K562 (cell line): Measurements from ENCODE around the gene ADAMTS14. TPM values are rescaled to one million over a fixed set of nuclear protein-coding genes. Genes with fewer than 3 reads are reported as not detected.

Source experiments
- ADNP ChIP-seq: fragments of 200-800 bp; sonication (Bioruptor generic); IDR thresholded peaks from 2 replicates; pipeline ENCODE4 v1.6.1; 2016; ENCODE audit warnings: missing genetic modification characterization, missing compliant biosample characterization
- ARID1B ChIP-seq: fragments of 450-650 bp; IDR thresholded peaks from 2 replicates; pipeline ENCODE4 v1.6.1; 2016; ENCODE audit warnings: antibody characterized with exemption, mild to moderate bottlenecking, inconsistent platforms
- ATF4 ChIP-seq: fragments of 450-650 bp; formaldehyde crosslinking; IDR thresholded peaks from 2 replicates; pipeline ENCODE4 v1.4.0; 2022; ENCODE audit warnings: mild to moderate bottlenecking, moderate library complexity
- BHLHE40 ChIP-seq: IDR thresholded peaks from 2 replicates; pipeline ENCODE4 v1.6.1; 2011; ENCODE audit warnings: low read length, improper control_type of control experiment
- CHCHD3 ChIP-seq: fragments of 250-450 bp; sonication (Bioruptor Pico); IDR thresholded peaks from 2 replicates; pipeline ENCODE4 v2.1.2; 2022; ENCODE audit warnings: mild to moderate bottlenecking
- CTBP1 ChIP-seq: fragments of 450-650 bp; IDR thresholded peaks from 2 replicates; pipeline ENCODE4 v1.6.1; 2016; ENCODE audit warnings: borderline replicate concordance
- ETV5 ChIP-seq: sonication (generic); formaldehyde crosslinking; IDR thresholded peaks from 2 replicates; pipeline ENCODE4 v1.4.0; 2020; ENCODE audit warnings: low read depth, mild to moderate bottlenecking, missing genetic modification reagents
- FOXK1 ChIP-seq: sonication (generic); formaldehyde crosslinking; IDR thresholded peaks from 2 replicates; pipeline ENCODE4 v1.8.0; 2022; ENCODE audit warnings: missing genetic modification reagents, mild to moderate bottlenecking, borderline replicate concordance
- GABPB1 ChIP-seq: sonication (generic); formaldehyde crosslinking; IDR thresholded peaks from 2 replicates; pipeline ENCODE4 v1.8.0; 2022; ENCODE audit warnings: mild to moderate bottlenecking, missing genetic modification reagents
- GTF2F1 ChIP-seq: IDR thresholded peaks from 2 replicates; pipeline ENCODE4 v1.6.1; 2011; ENCODE audit warnings: low read depth, low read length, improper control_type of control experiment
- HDAC8 ChIP-seq: fragments of 450-650 bp; IDR thresholded peaks from 2 replicates; pipeline ENCODE4 v1.6.1; 2016; ENCODE audit warnings: mild to moderate bottlenecking, missing genetic modification characterization, moderate library complexity, missing compliant biosample characterization
- HINFP ChIP-seq: fragments of 450-650 bp; conservative IDR thresholded peaks from 2 replicates; pipeline ENCODE4 v1.6.1; 2016; ENCODE audit warnings: missing genetic modification characterization, low read depth, mild to moderate bottlenecking, control low read depth, missing compliant biosample characterization
- JUN ChIP-seq, 2 experiments: sonication (generic) in 1 of 2; formaldehyde crosslinking in 1 of 2; IDR thresholded peaks; 2 replicates each; pipeline versions ENCODE4 v1.6.1 to v1.8.0; 2012 to 2022; ENCODE audit warnings: borderline replicate concordance in 2 of 2, mild to moderate bottlenecking in 2 of 2, improper control_type of control experiment in 1 of 2, low read depth in 1 of 2, low read length in 1 of 2, missing genetic modification reagents in 1 of 2
- MECOM ChIP-seq: fragments of 250-450 bp; sonication (Bioruptor Pico); IDR thresholded peaks from 2 replicates; pipeline ENCODE4 v1.8.0; 2022; ENCODE audit warnings: inconsistent platforms
- MEF2D ChIP-seq: conservative IDR thresholded peaks from 2 replicates; pipeline ENCODE4 v1.6.1; 2016; ENCODE audit warnings: low read depth, missing genetic modification characterization, missing compliant biosample characterization
- NFE2 ChIP-seq: IDR thresholded peaks from 2 replicates; pipeline ENCODE4 v1.6.1; 2014; ENCODE audit warnings: antibody characterized with exemption, low read depth
- NFYB ChIP-seq: IDR thresholded peaks from 2 replicates; pipeline ENCODE4 v1.6.1; 2011; ENCODE audit warnings: mild to moderate bottlenecking, moderate library complexity; ENCODE audit not compliant: insufficient read length; ENCODE audit errors: extremely low read depth
- PREB ChIP-seq: sonication (generic); formaldehyde crosslinking; IDR thresholded peaks from 2 replicates; pipeline ENCODE4 v1.8.1; 2023; ENCODE audit warnings: mild to moderate bottlenecking, missing genetic modification reagents
- PYGO2 ChIP-seq: fragments of 450-650 bp; IDR thresholded peaks from 2 replicates; pipeline ENCODE4 v1.6.1; 2016; ENCODE audit warnings: mild to moderate bottlenecking, missing genetic modification characterization, moderate library complexity, missing compliant biosample characterization
- SMAD4 ChIP-seq: fragments of 250-450 bp; sonication (Bioruptor Pico); conservative IDR thresholded peaks from 2 replicates; pipeline ENCODE4 v1.8.0; 2021; ENCODE audit warnings: inconsistent platforms, mild to moderate bottlenecking, moderate library complexity
- SMC3 ChIP-seq: conservative IDR thresholded peaks from 2 replicates; pipeline ENCODE4 v1.6.1; 2011; ENCODE audit warnings: low read depth, low read length, improper control_type of control experiment; ENCODE audit not compliant: insufficient read depth
- SP2 ChIP-seq: IDR thresholded peaks from 2 replicates; pipeline ENCODE4 v1.6.1; 2011; ENCODE audit warnings: mild to moderate bottlenecking, low read depth, low read length, moderate library complexity; ENCODE audit not compliant: poor library complexity, severe bottlenecking; ENCODE audit errors: extremely low read depth
- TOE1 ChIP-seq, 2 experiments: fragments of 450-650 bp in 1 of 2; sonication (generic) in 1 of 2; formaldehyde crosslinking in 1 of 2; IDR thresholded peaks; 2 replicates each; pipeline versions ENCODE4 v1.7.1 to v1.8.0; 2016 to 2022; ENCODE audit warnings: borderline replicate concordance in 2 of 2, mild to moderate bottlenecking in 2 of 2, antibody characterized with exemption in 1 of 2, inconsistent platforms in 1 of 2, low read depth in 1 of 2, missing genetic modification reagents in 1 of 2, moderate library complexity in 1 of 2
- ZNF143 ChIP-seq: sonication (generic); formaldehyde crosslinking; IDR thresholded peaks from 2 replicates; pipeline ENCODE4 v1.9.0; 2022; ENCODE audit warnings: mild to moderate bottlenecking, missing genetic modification reagents
- ZNF239 ChIP-seq: fragments of 250-450 bp; sonication (Bioruptor Pico); IDR thresholded peaks from 2 replicates; pipeline ENCODE4 v1.4.0; 2020; ENCODE audit warnings: mild to moderate bottlenecking
- ZNF551 ChIP-seq: fragments of 250-450 bp; sonication (Bioruptor Pico); IDR thresholded peaks from 2 replicates; pipeline ENCODE4 v1.5.0; 2021; ENCODE audit warnings: mild to moderate bottlenecking, moderate library complexity
- ZSCAN29 ChIP-seq: fragments of 450-650 bp; IDR thresholded peaks from 2 replicates; pipeline ENCODE4 v1.6.1; 2017
- polyA plus RNA-seq, 8 experiments: library from polyadenylated mRNA; depleted of rRNA in 4 of 8; stranded (reverse) in 5 of 8; unstranded in 3 of 8; fragments of >200 nt; fragmentation: Nextera tagmentation in 2 of 8; fragmentation: Illumina TruSeq in 1 of 8; extraction: Ambion mirVana in 2 of 8; extraction: Trizol in 1 of 8; gene quantifications; 2 replicates each; pipeline versions ENCODE4 v1.2.1 to v1.2.3, GENCODE V29; 2011 to 2014; ENCODE audit warnings: inconsistent platforms in 1 of 8, missing spikeins in 1 of 8
- total RNA-seq, 7 experiments: library from RNA; depleted of rRNA in 6 of 7; stranded (reverse); fragments of >200 nt in 6 of 7; fragmentation: Illumina TruSeq in 2 of 7; extraction: Trizol in 2 of 7; gene quantifications; 2 replicates each; pipeline versions ENCODE4 v1.2.1 to v1.2.3, GENCODE V29; 2011 to 2021; ENCODE audit warnings: low replicate concordance in 1 of 7

ADAMTS14 gene
- total and polyA plus RNA-seq, 9 of the 15 experiments (the other 6 are each of a cell fraction or from before 2014, with no cell fraction given), result 0.04 to 37.4 (median 15.9) TPM

- TF ChIP-seq GTF2F1, result no peak
- TF ChIP-seq HINFP (tag), result no peak
- TF ChIP-seq TOE1 (IDR thresholded peaks at IDR 0.05; ENCODE audit: borderline replicate concordance), result no peak
- TF ChIP-seq TOE1 (CRISPR knock-in tag; IDR thresholded peaks at IDR 0.05; ENCODE audit: borderline replicate concordance, low read depth), result no peak
- TF ChIP-seq NFE2, result no peak
- TF ChIP-seq ZSCAN29, result no peak
- no peak for TF ChIP-seq ZNF239 (CRISPR knock-in tag)
- peak; percentile 32; the same call in 1 of the 2 replicates for TF ChIP-seq SMAD4
- peak; percentile 81 for TF ChIP-seq CTBP1
- TF ChIP-seq FOXK1, result no peak
- TF ChIP-seq MEF2D (tag), result no peak
- TF ChIP-seq ATF4, result 0 out of 2 replicates have a peak, but pooled peaks have one; percentile 33
- no peak for TF ChIP-seq JUN (IDR thresholded peaks at IDR 0.05; ENCODE audit: borderline replicate concordance, low read depth, low read length)
- TF ChIP-seq JUN (CRISPR knock-in tag; IDR thresholded peaks at IDR 0.05; ENCODE audit: borderline replicate concordance), result no peak
- no peak for TF ChIP-seq PYGO2
- TF ChIP-seq BHLHE40, result no peak
- no peak for TF ChIP-seq ZNF551 (CRISPR knock-in tag)
- no peak for TF ChIP-seq SP2
- TF ChIP-seq NFYB, result no peak
- TF ChIP-seq ZNF143 (CRISPR knock-in tag), result no peak
- no peak for TF ChIP-seq SMC3
- no peak for TF ChIP-seq ADNP (tag)
- TF ChIP-seq GABPB1 (CRISPR knock-in tag), result no peak
- TF ChIP-seq MECOM (CRISPR knock-in tag), result no peak
- no peak for TF ChIP-seq ARID1B
- TF ChIP-seq PREB (CRISPR knock-in tag), result no peak
- no peak for TF ChIP-seq CHCHD3 (CRISPR knock-in tag)
- no peak for TF ChIP-seq HDAC8 (tag)
- TF ChIP-seq ETV5, result no peak
Measured at GRCh38 chr10:70759781-70760180, 87.5 kb downstream of the ADAMTS14 start (continued).
